Activated CD4-positive, alpha-beta T cell treated with anti-CD3 and anti-CD28 coated beads, Interleukin-2, amount 10 ng/mL, durations not matched to agents 7 days and 5 days (primary cell): ENCODE measurements around the gene CYTH3. TPM values are rescaled to one million over a fixed set of nuclear protein-coding genes. Genes with fewer than 3 reads are reported as not detected.
A peak's percentile ranks its signal among the peaks of the same experiment; 100 is the strongest.

Experiments used
- CTCF ChIA-PET: fragments of 350-600 bp; sonication (Branson Sonifier 250); formaldehyde crosslinking; loops from one replicate; lab custom pipeline; 2021; ENCODE audit warnings: antibody characterized with exemption; lab: Charles Lee
- POLR2A ChIA-PET: fragments of 350-600 bp; sonication (Branson Sonifier 250); formaldehyde crosslinking; loops from one replicate; lab custom pipeline; 2021; ENCODE audit warnings: antibody characterized with exemption; lab: Charles Lee
- DNase-seq: peaks from one replicate; pipeline ENCODE4 v3.0.0-alpha.2; 2020
- H3K27ac Mint-ChIP-seq: one replicate; pipeline ENCODE4 v1.8.0; 2021; ENCODE audit warnings: mild to moderate bottlenecking, moderate library complexity, mixed read lengths
- H3K27me3 Mint-ChIP-seq: one replicate; pipeline ENCODE4 v1.8.0; 2021; ENCODE audit warnings: mixed read lengths
- H3K36me3 Mint-ChIP-seq: one replicate; pipeline ENCODE4 v1.8.0; 2021; ENCODE audit warnings: low read depth, mixed read lengths
- H3K4me1 Mint-ChIP-seq: one replicate; pipeline ENCODE4 v1.8.0; 2021; ENCODE audit warnings: mixed read lengths
- H3K4me3 Mint-ChIP-seq: one replicate; pipeline ENCODE4 v1.8.0; 2021; ENCODE audit warnings: mild to moderate bottlenecking, moderate library complexity, mixed read lengths
- H3K9me3 Mint-ChIP-seq: one replicate; pipeline ENCODE4 v1.8.0; 2021; ENCODE audit warnings: mixed read lengths
- total RNA-seq, 2 experiments: library from RNA; stranded (reverse); gene quantifications; one replicate each; pipeline ENCODE4 v1.2.3, GENCODE V29; 2021

The CYTH3 gene
- total RNA-seq, 2 experiments from 2014 or later, result 0.74 to 1.4 TPM

DNA sequence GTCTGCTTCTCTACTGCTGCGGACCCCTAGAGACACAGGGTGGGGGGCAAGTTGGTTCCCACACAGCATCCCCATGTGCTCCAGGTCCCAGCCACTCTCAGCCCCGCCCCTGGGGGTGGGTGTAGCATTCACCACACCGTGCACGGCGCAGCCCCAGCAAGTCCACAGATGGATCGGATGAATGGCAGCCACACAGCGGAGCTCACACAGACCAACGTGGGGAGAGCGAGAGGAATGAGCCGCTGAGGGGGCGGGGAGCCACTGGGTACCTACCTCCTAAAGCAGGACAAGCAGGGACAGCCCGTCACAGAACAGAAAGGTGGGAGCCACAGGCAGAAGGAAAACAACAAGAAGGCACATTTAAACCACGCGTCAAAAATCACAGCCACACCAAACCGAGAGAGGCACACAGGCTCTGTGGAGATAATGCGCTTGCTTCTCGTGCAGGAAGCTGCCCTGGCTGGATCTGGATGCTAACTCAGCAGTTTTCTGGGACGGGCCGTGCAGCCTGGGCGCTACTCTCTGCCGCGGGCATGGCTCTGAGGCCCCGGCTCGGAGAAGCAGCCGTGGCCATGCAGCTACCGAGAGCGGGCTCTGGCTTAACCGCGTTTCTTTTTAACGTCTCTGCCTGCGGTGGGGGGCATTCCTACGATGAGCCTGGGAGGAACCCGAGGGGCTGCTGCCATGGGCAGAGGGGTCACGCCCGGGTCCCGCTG, 102.5 kb downstream of the CYTH3 start:
- Mint-ChIP-seq H3K4me3 (peak overlapping the region; percentile 43), H3K27me3 (no peaks in the 10 kb centered on the region), H3K9me3 (no peaks in the 10 kb centered on the region), H3K4me1 (no peaks in the 10 kb centered on the region), H3K27ac (no peak overlapping the region), H3K36me3 (no peaks in the 10 kb centered on the region)
- no peak for DNase-seq
- POLR2A ChIA-PET, result no interaction called here
- CTCF ChIA-PET, result no interaction called here

DNA sequence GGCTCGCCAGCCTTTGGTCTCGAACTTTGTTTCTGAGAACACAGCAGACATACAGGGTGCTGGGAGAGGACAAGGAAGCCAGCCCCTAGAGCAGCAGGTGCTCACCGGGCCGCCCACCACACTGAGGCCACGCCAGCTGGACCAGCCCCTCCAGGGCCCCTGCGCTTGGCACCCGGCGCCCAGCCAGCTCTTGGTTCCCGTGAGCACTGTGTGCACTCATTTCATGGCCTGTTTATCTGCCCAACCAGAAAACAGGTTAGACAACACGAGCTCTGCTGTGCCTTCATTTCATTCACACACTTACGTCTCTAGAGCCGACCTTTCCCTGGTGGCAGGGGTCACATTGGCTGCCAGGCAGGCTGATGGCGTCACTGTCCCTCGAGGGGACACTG, 104.0 kb downstream of the CYTH3 start:
- H3K36me3 Mint-ChIP-seq, result no peaks in the 10 kb centered on the region
- H3K27ac Mint-ChIP-seq, result no peak overlapping the region
- no peaks in the 10 kb centered on the region for H3K9me3 Mint-ChIP-seq
- ChIA-PET CTCF (no interaction called here), POLR2A (no interaction called here)
- no peaks in the 10 kb centered on the region for H3K27me3 Mint-ChIP-seq
- H3K4me3 Mint-ChIP-seq, result no peak overlapping the region
- DNase-seq, result no peak
- no peaks in the 10 kb centered on the region for H3K4me1 Mint-ChIP-seq

DNA sequence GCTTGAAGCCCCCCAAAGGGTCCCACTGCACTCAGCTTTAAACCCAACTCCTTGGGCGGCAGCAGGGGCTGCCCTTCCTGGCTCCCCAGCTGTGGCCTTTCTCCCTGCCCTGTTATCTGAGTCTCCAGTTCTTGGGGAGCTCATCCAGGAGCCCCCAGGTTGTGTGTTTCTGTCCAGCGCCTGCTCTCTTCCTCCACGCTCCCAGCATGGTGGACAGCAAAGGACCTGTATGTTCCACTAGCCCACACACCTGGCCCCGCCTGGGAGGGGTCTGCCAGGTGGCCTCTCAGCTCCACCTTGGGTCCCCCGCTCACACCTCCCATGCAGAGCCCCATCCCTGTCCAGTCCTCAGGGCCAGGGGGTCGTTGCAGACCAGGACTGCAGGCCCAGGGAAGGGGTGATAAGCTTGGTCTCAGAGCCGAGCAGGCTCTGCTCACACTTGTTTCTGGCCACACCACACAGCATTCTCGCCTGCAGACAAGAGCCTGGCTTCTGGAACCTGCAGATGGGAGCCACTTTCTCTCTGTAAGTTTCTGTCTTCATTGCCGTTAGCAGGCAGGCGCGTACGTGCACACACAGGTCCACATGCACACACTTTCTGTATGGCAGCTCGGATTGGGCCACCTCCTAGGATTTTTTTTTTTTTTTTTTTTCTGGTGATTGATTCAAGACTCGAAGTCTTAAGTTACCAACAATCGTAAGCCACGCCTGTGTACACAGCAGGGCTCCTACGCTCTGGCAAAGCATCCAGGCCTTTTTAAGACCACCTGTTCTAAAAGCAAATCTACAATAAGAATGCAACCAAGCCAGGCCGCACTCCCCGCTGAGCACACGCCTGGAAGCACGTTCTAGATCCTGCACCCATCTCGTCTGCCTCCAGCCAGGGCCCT, 104.6 kb downstream of the CYTH3 start:
- H3K4me1 Mint-ChIP-seq, result peaks cover 3% of the 10 kb centered on the region
- ChIA-PET CTCF (interaction anchor here (0.6 kb wide), 1 partner anchor 300 kb away, joined by 4 read pairs; no protein-coding TSS in a partner anchor), POLR2A (no interaction called here)
- DNase-seq, result no peak
- no peaks in the 10 kb centered on the region for H3K27me3 Mint-ChIP-seq
- H3K36me3 Mint-ChIP-seq, result no peaks in the 10 kb centered on the region
- H3K4me3 Mint-ChIP-seq, result no peak overlapping the region
- no peaks in the 10 kb centered on the region for H3K9me3 Mint-ChIP-seq
- no peak overlapping the region for H3K27ac Mint-ChIP-seq

DNA sequence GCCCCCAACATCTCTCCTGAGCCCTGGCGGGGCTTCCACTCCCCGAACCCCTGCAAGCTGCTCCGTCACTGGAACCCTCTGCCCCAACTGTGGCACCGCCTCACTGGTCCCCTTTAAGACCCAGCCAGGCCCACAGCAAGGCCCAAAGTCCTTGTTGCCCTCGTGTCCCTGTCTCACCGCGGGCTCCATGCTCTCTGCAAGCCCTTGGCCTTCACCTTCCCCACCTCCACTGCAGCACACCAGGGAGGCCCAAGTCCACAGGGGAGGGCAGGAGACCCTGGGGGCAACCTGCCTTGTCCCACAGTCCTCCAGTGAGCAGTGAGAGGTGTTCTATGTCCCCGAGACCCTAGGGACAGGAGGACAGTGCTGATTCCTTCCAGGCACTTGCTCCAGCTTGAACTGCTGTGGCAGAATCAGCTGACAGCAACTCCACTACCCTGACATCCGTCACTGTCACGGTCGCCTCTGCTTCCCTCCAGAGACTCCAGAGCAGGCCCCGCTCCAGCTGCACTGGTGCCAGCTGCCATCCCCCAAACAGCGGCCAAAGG, 105.3 kb downstream of the CYTH3 start:
- H3K9me3 Mint-ChIP-seq, result no peaks in the 10 kb centered on the region
- ChIA-PET POLR2A (no interaction called here), CTCF (interaction anchor here (0.6 kb wide), 1 partner anchor 301 kb away, joined by 4 read pairs; no protein-coding TSS in a partner anchor)
- H3K4me1 Mint-ChIP-seq, result peaks cover 5% of the 10 kb centered on the region
- no peaks in the 10 kb centered on the region for H3K36me3 Mint-ChIP-seq
- no peak for DNase-seq
- no peak overlapping the region for H3K4me3 Mint-ChIP-seq
- no peaks in the 10 kb centered on the region for H3K27me3 Mint-ChIP-seq
- H3K27ac Mint-ChIP-seq, result no peak overlapping the region

DNA sequence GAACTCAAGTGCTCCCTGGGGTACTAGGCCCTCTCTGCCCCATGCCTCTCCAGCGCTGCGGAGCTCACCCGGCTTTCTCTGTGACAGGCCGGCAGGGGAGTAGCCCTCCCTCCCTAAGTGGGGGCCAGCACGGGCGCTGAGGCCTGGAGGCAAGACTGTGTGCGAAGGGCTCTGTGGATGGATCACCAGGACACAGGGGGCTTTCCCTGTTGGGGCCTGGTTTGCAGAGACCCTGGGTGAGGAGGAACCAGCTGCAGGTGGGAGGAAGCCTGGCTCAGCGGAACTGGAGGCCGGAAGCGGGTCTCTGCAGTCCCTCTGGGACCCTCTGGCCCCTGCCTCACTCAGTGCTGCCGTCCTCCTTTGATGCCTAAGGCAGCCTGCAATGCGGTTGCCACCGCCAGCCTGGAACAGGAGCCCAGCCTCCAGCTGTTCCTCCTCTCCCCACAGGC, 106.0 kb downstream of the CYTH3 start:
- H3K4me3 Mint-ChIP-seq, result no peak overlapping the region
- peaks cover 11% of the 10 kb centered on the region for H3K4me1 Mint-ChIP-seq
- CTCF ChIA-PET, result no interaction called here
- peaks cover 3% of the 10 kb centered on the region for H3K36me3 Mint-ChIP-seq
- no peaks in the 10 kb centered on the region for H3K27me3 Mint-ChIP-seq
- H3K9me3 Mint-ChIP-seq, result no peaks in the 10 kb centered on the region
- no peak for DNase-seq
- H3K27ac Mint-ChIP-seq, result no peak overlapping the region
- POLR2A ChIA-PET, result no interaction called here

DNA sequence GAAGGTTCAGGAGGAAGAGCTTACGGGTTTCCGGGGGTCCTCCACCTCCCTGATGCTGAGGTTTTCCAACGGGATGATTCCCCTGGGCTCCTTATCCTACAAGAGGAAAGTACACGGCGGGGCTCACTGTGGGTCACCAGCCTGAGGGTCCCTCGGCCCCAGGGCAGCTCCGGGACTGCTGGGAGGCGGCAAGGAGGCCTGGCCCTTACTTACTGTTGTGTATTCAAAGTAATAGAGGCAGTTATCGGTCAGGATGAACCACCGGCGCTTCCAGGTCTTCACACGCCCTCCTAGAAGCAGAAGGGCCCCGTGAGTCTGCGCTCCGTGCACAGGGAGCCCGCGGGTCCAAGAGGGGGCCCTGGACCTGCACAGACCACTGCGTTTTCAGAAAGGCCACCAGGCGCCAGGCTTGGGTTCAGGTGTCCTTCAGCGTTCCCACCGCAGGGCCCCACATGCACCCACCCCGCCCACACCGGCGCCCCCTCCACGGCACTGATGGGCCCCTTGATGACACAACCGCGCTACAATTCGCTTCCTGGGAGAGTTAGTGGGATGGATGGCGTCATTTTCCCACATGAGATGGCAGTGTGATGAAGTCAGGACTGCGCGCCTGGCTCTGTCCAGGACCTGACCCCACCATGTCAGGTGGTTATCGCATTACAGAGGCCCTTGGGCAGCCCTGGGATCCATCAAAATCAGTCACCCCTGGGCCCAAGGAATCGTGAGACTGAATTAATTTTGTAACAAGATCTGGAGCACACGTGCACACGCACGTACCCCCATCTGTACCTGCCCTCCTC, 106.7 kb downstream of the CYTH3 start:
- DNase-seq, result no peak
- peaks cover 17% of the 10 kb centered on the region for H3K4me1 Mint-ChIP-seq
- no peaks in the 10 kb centered on the region for H3K27me3 Mint-ChIP-seq
- H3K4me3 Mint-ChIP-seq, result no peak overlapping the region
- POLR2A ChIA-PET, result no interaction called here
- H3K27ac Mint-ChIP-seq, result no peak overlapping the region
- H3K36me3 Mint-ChIP-seq, result peaks cover 5% of the 10 kb centered on the region
- CTCF ChIA-PET, result no interaction called here
- H3K9me3 Mint-ChIP-seq, result no peaks in the 10 kb centered on the region

DNA sequence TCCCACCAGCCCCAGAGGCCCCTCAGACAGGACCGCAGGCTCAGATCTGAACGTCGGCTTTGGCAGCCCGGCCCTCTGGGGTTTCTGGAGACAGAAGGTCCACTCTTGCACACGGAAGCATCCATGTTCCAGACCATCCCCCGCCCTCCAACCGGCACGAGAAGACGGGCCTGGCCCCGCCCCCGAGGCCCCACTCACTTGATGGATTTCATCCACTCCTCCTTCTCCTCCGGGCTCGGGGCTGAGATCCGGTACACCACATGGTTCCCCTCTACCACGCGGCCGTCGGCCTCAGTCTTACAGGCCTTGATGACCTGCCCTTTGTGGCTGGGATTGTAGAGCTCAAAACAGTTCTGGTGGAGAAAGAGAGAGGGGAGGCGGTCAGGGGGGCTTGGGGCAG, 107.3 kb downstream of the CYTH3 start:
- Mint-ChIP-seq H3K4me1 (peaks cover 18% of the 10 kb centered on the region), H3K27ac (no peak overlapping the region), H3K4me3 (no peak overlapping the region), H3K27me3 (no peaks in the 10 kb centered on the region), H3K9me3 (no peaks in the 10 kb centered on the region), H3K36me3 (peaks cover 9% of the 10 kb centered on the region)
- ChIA-PET CTCF (no interaction called here), POLR2A (no interaction called here)
- DNase-seq, result no peak

DNA sequence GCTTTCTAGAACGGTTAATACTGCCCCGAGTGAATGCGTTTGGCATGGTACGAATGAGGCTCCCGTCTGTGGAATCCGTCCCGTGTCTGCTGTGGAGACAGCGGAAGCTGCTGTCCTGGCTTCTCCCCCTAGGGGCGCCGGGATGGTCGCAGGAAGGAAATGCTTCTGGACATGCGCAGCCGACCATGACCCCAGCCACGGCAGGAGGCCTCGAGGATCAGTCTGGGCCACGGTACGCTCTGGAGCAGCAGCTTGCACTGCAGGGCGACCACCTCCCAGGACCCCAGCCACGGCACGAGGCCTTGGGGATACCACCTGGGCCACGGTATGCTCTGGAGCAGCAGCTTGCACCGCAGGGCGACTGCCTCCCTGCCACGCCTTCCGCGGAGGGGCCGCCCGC, 107.9 kb downstream of the CYTH3 start:
- POLR2A ChIA-PET, result no interaction called here
- CTCF ChIA-PET, result no interaction called here
- H3K4me3 Mint-ChIP-seq, result no peak overlapping the region
- no peak for DNase-seq
- no peak overlapping the region for H3K27ac Mint-ChIP-seq
- peaks cover 18% of the 10 kb centered on the region for H3K4me1 Mint-ChIP-seq
- H3K9me3 Mint-ChIP-seq, result no peaks in the 10 kb centered on the region
- H3K27me3 Mint-ChIP-seq, result no peaks in the 10 kb centered on the region
- peaks cover 14% of the 10 kb centered on the region for H3K36me3 Mint-ChIP-seq

DNA sequence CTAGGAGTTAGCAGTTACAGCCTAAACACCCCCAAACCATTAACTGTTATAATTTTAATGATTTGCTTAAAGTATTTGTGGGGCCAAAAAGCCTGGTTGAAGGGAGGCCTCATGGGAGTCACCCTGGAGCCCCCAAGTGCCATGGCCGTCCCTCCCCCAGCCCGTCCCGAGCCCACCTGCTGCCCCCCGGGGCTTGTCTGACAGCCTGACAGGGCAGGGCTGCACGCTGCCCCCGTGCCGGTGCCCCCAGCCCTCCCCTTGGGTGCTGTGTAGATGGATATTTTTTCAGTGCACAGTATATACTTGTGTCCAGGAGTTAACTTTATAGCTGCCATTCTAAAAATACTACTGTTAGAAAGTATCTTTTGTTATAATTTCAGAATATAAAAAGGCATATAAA, 108.4 kb downstream of the CYTH3 start:
- H3K9me3 Mint-ChIP-seq, result no peaks in the 10 kb centered on the region
- H3K27me3 Mint-ChIP-seq, result no peaks in the 10 kb centered on the region
- no peak overlapping the region for H3K4me3 Mint-ChIP-seq
- CTCF ChIA-PET, result no interaction called here
- peaks cover 19% of the 10 kb centered on the region for H3K36me3 Mint-ChIP-seq
- H3K27ac Mint-ChIP-seq, result no peak overlapping the region
- no peak for DNase-seq
- H3K4me1 Mint-ChIP-seq, result peaks cover 18% of the 10 kb centered on the region
- POLR2A ChIA-PET, result no interaction called here

DNA sequence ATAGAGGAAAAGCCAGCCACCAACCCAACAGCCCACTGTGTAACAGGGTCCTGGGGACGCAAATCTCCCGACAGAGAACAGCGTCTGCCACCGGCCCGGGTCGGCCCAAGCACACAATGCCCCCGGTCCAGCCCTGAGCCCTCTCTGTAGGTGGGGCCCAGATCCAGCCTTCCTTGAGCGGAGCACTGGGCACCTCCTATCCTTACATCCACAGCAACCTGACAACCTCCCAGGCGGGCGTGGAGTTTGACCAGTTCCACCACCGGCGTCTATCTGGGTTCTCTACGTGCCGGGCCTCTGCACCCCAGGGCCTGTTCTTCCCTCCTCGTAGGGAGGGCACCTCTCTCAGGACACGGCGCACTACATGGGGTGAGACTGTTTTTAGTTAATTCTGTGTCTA, 109.0 kb downstream of the CYTH3 start:
- DNase-seq, result no peak
- Mint-ChIP-seq H3K9me3 (no peaks in the 10 kb centered on the region), H3K36me3 (peaks cover 20% of the 10 kb centered on the region), H3K27ac (peak overlapping the region; percentile 71), H3K4me1 (peaks cover 18% of the 10 kb centered on the region), H3K27me3 (no peaks in the 10 kb centered on the region), H3K4me3 (no peak overlapping the region)
- ChIA-PET POLR2A (no interaction called here), CTCF (no interaction called here)

DNA sequence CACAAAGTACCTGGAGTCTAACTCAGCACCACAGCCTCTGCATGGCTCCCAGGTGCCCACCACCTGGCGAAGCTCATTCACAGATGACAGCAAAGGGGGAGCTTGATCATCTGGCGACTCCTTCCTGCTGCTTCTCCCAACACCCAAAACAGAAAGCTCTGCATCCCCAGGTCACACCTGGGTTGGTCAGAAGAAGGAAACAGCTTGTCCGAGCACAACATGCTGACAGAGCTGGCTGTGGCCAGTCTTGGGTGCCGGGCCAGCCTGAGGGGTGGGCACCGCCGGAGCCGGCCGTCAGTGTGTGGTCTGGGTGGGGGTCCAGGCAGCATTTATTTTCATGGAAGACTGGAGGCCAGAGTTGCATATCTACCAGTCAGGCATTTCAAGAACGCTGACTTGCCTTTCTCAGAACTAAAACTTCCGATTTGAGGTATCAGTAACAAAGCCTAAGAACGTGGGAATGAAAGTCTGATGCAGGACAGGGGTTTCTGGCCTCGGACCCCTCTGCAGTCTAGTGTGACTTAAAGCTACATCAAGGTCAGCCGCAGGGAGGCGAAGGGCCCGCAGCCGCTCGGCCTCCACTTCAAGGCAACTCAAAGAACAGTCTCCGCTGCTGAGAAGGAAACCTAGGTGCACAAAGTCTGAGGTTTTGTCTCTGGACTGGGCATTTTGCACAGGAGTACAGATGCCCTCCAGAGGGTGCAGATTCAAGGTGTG, 109.6 kb downstream of the CYTH3 start:
- H3K9me3 Mint-ChIP-seq, result no peaks in the 10 kb centered on the region
- peak overlapping the region; percentile 41 for H3K27ac Mint-ChIP-seq
- POLR2A ChIA-PET, result no interaction called here
- H3K27me3 Mint-ChIP-seq, result no peaks in the 10 kb centered on the region
- DNase-seq, result no peak
- CTCF ChIA-PET, result interaction anchor here (0.9 kb wide), 1 partner anchor 20 kb away, joined by 3 read pairs; no protein-coding TSS in a partner anchor
- H3K4me1 Mint-ChIP-seq, result peaks cover 18% of the 10 kb centered on the region
- H3K36me3 Mint-ChIP-seq, result peaks cover 21% of the 10 kb centered on the region
- no peak overlapping the region for H3K4me3 Mint-ChIP-seq

DNA sequence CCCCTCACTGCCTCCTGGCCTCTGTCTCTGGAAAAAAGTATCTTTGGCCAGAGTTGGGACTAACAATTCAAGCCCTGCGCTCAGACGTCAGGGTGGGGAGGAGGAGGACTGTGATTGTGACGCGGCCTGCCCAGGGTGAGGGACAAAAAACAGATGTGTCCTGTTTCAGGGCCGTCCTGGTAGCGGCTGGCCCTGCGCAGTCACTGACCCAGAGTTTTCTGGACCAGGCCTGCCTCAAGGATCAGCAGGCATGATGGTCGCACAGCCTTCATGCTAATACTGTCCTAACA, 110.1 kb downstream of the CYTH3 start:
- no peak for DNase-seq
- Mint-ChIP-seq H3K4me3 (no peak overlapping the region), H3K27ac (peak overlapping the region; percentile 41), H3K36me3 (peaks cover 25% of the 10 kb centered on the region), H3K9me3 (no peaks in the 10 kb centered on the region), H3K4me1 (peaks cover 18% of the 10 kb centered on the region), H3K27me3 (no peaks in the 10 kb centered on the region)
- ChIA-PET CTCF (interaction anchor here (0.9 kb wide), 1 partner anchor 21 kb away, joined by 3 read pairs; no protein-coding TSS in a partner anchor), POLR2A (no interaction called here)
